HG02970 (cell line): ENCODE results near the gene BSN.

Source experiments
- ATAC-seq: cut with Tn5 transposase; IDR thresholded peaks from one replicate; pipeline ENCODE4 v1.9.1; 2021; ENCODE audit warnings: mild to moderate bottlenecking, moderate library complexity, moderate number of reproducible peaks; ENCODE audit not compliant: unreplicated experiment, low FRiP score

The BSN gene

GRCh38 chr3:49600781-49601180 lies 46.5 kb downstream of the BSN start:
- no peak for ATAC-seq

DNA sequence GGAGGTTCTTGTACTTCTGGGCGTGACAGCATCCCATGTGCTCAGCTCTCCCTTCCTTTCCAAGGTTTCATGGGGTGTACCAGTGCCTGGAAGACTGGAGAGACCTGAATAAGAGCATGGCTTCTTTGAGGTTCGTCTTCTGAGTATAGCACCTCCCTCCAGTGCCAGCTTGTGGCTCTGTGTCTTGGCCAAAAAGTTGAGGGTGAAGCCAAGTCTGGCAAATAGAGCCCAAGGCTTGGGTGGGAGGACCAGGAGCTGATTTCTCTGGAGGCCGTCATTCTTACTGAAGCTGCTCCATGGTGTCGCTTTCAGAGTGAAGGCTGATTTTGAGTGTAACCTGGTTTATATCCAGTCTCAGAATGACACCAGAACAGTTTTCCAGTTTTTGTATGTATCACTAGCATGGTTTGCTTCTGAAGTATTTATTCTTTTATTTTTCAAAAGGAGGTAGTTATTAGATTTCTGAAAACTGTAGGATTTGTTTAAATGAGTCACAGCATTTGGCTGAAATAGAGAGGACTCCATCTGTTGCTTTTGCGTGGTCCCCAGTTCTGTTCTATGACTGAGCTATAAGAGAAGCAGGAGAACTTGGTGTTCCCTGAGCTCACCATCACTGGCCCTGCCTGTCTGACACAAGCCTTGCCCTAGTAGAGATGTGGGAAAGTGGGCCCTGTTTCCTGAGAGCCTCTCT lies 47.2 kb downstream of the BSN start:
- ATAC-seq: no peak

GRCh38 chr3:49602049-49602554 lies 47.8 kb downstream of the BSN start:
- no peak for ATAC-seq

DNA sequence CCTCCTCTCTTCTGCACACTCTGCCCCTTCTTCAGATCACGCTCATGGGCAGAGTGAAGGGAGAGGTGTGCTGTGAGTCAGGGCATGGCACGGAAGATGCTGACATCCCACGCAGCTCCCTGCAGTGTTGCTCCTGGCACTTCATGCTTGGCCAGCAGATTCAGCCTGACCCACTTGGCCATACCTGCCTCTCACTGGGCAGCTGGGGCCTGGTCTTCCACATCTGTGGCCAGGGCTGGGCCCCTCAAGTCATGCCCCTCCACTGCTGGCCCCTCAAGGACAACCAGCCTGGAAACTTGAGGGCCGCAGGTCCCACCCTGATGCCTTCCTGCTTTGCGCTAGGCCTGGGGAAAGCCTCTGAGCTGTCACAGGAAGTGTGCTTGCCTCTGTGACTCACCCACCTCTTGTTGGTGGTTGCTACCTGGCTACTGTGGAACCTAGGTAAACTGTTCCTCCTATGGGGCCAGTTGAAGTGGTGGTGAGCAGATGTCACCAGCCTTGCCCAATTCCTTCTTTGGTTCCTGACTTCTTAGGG lies 48.7 kb downstream of the BSN start:
- no peak for ATAC-seq

DNA sequence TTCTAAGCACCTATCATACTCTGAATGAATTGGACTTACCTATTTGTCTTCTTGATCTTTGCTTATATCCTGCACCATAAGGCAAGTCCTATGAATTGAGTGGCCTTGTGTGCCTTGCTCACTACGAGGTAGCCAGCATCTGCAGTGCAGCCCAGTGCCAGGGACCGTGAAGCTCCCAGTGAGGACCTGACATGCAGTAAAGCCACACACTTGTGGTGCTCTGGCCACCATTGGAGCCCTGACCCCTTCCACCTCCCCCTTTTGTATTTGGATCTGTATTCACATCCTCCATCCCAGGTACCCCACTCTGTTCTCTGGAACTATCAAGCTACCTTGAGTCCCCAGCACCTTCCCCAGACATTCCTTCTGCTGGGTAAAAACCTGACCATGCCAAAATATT lies 52.1 kb downstream of the BSN start:
- no peak for ATAC-seq

DNA sequence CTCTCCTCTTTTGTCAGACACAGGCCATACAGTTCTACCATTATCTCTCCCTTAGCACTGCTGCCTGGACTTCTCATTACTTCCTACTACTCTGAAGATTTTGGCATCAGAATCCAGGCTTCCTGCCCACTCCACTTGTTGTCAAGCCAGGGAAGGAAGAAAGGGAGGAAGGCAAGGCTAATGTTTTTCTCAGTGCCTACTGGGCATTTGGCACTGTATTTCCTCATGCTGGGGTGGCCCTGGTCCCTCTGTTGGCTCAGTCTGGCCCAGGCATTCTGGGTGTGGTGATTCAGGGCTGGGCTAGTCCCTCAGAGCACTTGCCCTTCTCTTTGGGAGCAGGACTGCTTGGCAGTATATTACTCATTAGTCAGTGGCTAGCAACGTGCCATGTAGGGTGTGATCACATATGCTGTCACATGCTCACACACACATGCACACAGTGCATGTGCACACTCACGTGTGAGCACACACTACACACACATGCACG lies 52.9 kb downstream of the BSN start:
- ATAC-seq: no peak

GRCh38 chr3:49607796-49608195 lies 53.5 kb downstream of the BSN start:
- no peak for ATAC-seq

DNA sequence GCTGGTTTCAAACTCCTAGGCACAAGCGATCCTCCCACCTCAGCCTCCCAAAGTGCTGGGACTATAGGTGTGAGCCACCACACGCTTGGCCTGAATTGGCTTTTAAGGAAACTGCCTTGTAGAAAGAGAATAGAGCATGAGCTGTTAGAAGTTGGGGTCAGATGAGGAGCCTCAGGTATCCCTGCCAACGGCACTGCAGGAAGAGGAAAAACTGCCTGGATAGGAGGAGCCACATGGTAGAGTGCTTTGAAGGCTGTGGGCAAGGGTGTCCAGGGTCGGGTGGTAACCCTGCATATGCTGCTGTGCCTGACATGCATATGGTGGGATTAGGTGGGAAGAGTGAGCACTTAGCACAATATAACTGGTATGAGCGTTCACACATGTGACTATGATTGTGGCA lies 55.0 kb downstream of the BSN start:
- no peak for ATAC-seq

- ATAC-seq: no peak
Observed at GRCh38 chr3:49609815-49610214, 55.5 kb downstream of the BSN start.

- no peak for ATAC-seq
Observed at GRCh38 chr3:49610666-49611280, 56.5 kb downstream of the BSN start.

GRCh38 chr3:49611291-49611690 lies 57.0 kb downstream of the BSN start:
- no peak for ATAC-seq

GRCh38 chr3:49611719-49612118 lies 57.4 kb downstream of the BSN start:
- ATAC-seq: no peak

- ATAC-seq: no peak
Observed at GRCh38 chr3:49614936-49615335, 60.7 kb downstream of the BSN start.

DNA sequence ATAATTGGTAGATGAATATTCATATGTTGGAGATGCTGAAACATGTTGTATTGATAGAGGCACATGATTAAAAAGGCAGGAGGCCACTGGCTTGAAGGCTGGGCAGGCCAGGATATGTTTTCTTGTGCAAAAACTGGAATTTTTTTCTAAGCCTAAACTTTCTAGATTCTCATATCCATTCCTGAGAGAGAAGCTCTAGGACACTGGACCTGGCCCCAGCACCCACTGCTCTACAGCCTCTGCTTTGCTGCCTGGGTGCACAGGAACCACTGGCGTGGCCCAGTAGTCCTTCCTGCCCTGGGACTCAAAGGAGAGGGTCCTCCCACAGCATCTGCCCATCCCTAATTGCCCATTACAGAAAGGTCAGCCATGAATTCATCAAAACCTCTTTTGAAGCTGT lies 61.8 kb downstream of the BSN start:
- ATAC-seq: no peak

GRCh38 chr3:49616491-49616941 lies 62.2 kb downstream of the BSN start:
- ATAC-seq: no peak

DNA sequence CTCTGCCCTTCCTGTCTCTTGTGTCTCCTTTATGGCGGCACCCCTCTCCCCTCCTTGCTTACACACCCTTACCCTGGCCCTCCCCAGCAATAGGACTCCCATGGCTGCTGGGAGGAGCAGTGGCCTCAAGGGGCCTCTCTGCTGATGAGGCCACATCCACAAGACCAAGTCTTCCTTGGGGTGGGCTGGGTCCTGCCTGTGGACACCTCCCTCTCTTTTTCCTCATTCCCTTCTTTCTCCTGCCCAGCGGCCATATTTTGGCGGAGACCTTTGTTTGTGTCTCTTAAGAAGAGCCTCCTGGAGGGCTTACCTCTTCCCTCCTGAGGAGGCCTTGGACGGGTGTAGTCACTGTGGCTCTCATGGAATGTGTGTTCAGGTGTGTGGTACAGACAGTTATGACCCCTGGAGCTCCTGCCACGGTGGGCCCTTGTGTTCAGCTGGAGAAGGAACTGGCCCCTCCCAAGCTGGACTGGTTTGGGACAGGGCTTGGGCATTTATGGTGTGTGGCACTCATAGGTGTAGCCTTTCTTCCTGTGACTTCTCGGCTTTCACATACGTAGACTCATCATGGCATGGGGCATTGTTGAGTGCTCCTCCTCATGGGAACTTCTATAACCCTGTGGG lies 63.2 kb downstream of the BSN start:
- no peak for ATAC-seq

GRCh38 chr3:49618412-49618811 lies 64.1 kb downstream of the BSN start:
- ATAC-seq: no peak

- ATAC-seq: no peak
Observed at GRCh38 chr3:49619649-49620048, 65.4 kb downstream of the BSN start.

GRCh38 chr3:49620728-49621127 lies 66.5 kb downstream of the BSN start:
- no peak for ATAC-seq

DNA sequence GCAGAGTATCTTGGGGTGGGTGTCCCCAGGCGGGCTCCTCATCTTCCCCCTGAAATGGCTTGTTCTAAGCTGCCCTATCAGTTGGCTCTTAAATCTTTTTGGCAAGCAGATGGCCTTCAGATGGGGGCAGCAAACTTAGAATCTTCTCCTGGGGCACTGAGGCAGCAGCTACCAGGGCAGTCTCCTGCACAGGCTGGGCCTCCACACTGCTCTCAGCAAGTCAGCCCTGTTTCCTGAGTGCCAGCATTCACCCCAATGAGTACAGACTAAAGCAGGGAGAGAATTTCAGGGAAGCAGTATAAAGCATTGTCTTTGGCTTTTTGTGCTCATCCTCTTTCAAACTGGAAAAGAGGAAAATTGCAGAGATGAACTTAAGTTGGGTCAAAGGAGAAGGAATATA lies 68.8 kb downstream of the BSN start:
- no peak for ATAC-seq

DNA sequence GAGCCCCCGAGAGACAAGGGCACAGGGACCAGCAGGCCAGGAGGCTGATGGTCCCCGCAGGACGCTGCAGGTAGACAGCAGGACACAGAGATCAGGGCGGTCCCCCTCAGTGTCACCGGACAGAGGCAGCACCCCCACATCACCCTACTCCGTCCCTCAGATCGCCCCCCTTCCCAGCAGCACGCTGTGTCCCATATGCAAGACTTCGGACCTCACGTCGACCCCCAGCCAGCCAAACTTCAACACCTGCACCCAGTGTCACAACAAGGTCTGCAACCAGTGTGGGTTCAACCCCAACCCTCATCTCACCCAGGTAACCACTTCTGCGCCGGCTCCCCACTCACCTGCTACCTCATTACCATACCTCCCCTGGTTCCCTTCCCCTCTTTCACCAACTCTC lies 70.8 kb downstream of the BSN start:
- ATAC-seq: no peak
